CD14-positive monocyte (primary cell): Measurements from ENCODE around the gene RGL3. TPM values are rescaled to one million over a fixed set of nuclear protein-coding genes. Genes with fewer than 3 reads are reported as not detected.

ENCODE experiments used
- DNase-seq, 3 donors: peaks; one replicate each; pipeline ENCODE4 v3.0.0-alpha.2; 2011 to 2022
- H2AFZ ChIP-seq: 2 replicates; pipeline ENCODE4 v1.6.0; 2012; ENCODE audit warnings: mild to moderate bottlenecking, low read depth, low read length, inconsistent platforms; ENCODE audit not compliant: insufficient read depth, poor library complexity, severe bottlenecking
- H3K27ac ChIP-seq, 2 donors: 1 replicate in 1 of 2; 2 replicates in 1 of 2; pipeline ENCODE4 v1.5.1; 2012 to 2013; ENCODE audit warnings: low read length in 2 of 2, control low read depth in 1 of 2, inconsistent platforms in 1 of 2, low read depth in 1 of 2, mild to moderate bottlenecking in 1 of 2
- H3K27me3 ChIP-seq, 2 donors: one replicate each; pipeline versions ENCODE4 v1.6.0 to v1.6.1; 2011 to 2013; ENCODE audit warnings: low read length in 2 of 2; ENCODE audit not compliant: control insufficient read depth in 2 of 2, insufficient read depth in 2 of 2
- H3K36me3 ChIP-seq, 2 donors: replicated peaks in 1 of 2; 1 replicate in 1 of 2; 2 replicates in 1 of 2; pipeline versions ENCODE4 v1.5.1 to v1.6.1; 2012 to 2013; ENCODE audit warnings: low read length in 2 of 2, control low read depth in 1 of 2, inconsistent platforms in 1 of 2, mild to moderate bottlenecking in 1 of 2; ENCODE audit not compliant: insufficient read depth in 2 of 2, control insufficient read depth in 1 of 2
- H3K4me1 ChIP-seq, 2 donors: 1 replicate in 1 of 2; 2 replicates in 1 of 2; pipeline versions ENCODE4 v1.5.1 to v1.6.1; 2012 to 2013; ENCODE audit warnings: low read length in 2 of 2, control low read depth in 1 of 2, inconsistent platforms in 1 of 2, mild to moderate bottlenecking in 1 of 2, moderate library complexity in 1 of 2; ENCODE audit not compliant: insufficient read depth in 2 of 2, control insufficient read depth in 1 of 2
- H3K4me2 ChIP-seq: replicated peaks from 2 replicates; pipeline ENCODE3; 2012; ENCODE audit warnings: low read length, moderate library complexity, mild to moderate bottlenecking; ENCODE audit not compliant: poor library complexity, severe bottlenecking; ENCODE audit errors: extremely low read depth
- H3K4me3 ChIP-seq, 3 experiments: fragments of 200-600 bp in 1 of 3; sonication (generic) in 1 of 3; replicated peaks in 1 of 3; 1 replicate in 2 of 3; 2 replicates in 1 of 3; pipeline ENCODE4 v1.5.1; 2011 to 2013; ENCODE audit warnings: low read length in 3 of 3, mild to moderate bottlenecking in 3 of 3, control low read depth in 2 of 3, low read depth in 2 of 3, inconsistent platforms in 1 of 3, moderate library complexity in 1 of 3
- H3K79me2 ChIP-seq: 2 replicates; pipeline ENCODE4 v1.6.0; 2012; ENCODE audit warnings: mild to moderate bottlenecking, control low read depth, inconsistent platforms, low read length, moderate library complexity; ENCODE audit not compliant: insufficient read depth
- H3K9ac ChIP-seq: 2 replicates; pipeline ENCODE4 v1.6.0; 2017; ENCODE audit warnings: low read length, mild to moderate bottlenecking; ENCODE audit not compliant: insufficient read depth, poor library complexity, severe bottlenecking
- H3K9me3 ChIP-seq, 2 donors: replicated peaks in 1 of 2; 1 replicate in 1 of 2; 2 replicates in 1 of 2; pipeline versions ENCODE4 v1.5.1 to v1.6.1; 2012 to 2013; ENCODE audit warnings: low read length in 2 of 2, control low read depth in 1 of 2; ENCODE audit not compliant: control insufficient read depth in 1 of 2, insufficient read depth in 1 of 2
- H4K20me1 ChIP-seq: 2 replicates; pipeline ENCODE4 v1.6.0; 2012; ENCODE audit warnings: mild to moderate bottlenecking, low read length, control low read depth, moderate library complexity; ENCODE audit not compliant: insufficient read depth
- H3K27ac Mint-ChIP-seq, 7 donors: one replicate each; pipeline ENCODE4 v1.8.0; 2020; ENCODE audit warnings: mild to moderate bottlenecking in 7 of 7, mixed read lengths in 7 of 7, moderate library complexity in 6 of 7, inconsistent platforms in 2 of 7
- H3K27me3 Mint-ChIP-seq, 3 donors: one replicate each; pipeline ENCODE4 v1.8.0; 2021 to 2022; ENCODE audit warnings: low read depth in 3 of 3, mild to moderate bottlenecking in 3 of 3, mixed read lengths in 3 of 3, moderate library complexity in 3 of 3, inconsistent platforms in 1 of 3
- H3K36me3 Mint-ChIP-seq, 2 donors: one replicate each; pipeline ENCODE4 v1.8.0; 2020; ENCODE audit warnings: mixed read lengths in 2 of 2, inconsistent platforms in 1 of 2, mild to moderate bottlenecking in 1 of 2
- H3K4me1 Mint-ChIP-seq: one replicate; pipeline ENCODE4 v1.8.0; 2020; ENCODE audit warnings: mild to moderate bottlenecking, mixed read lengths
- H3K4me3 Mint-ChIP-seq, 2 donors: one replicate each; pipeline ENCODE4 v1.8.0; 2020; ENCODE audit warnings: mild to moderate bottlenecking in 2 of 2, mixed read lengths in 2 of 2, moderate library complexity in 1 of 2
- H3K9me3 Mint-ChIP-seq, 7 donors: one replicate each; pipeline ENCODE4 v1.8.0; 2020 to 2022; ENCODE audit warnings: mixed read lengths in 7 of 7, mild to moderate bottlenecking in 6 of 7, moderate library complexity in 6 of 7, inconsistent platforms in 2 of 7
- WGBS: methylation state at CpG from one replicate; pipeline ENCODE4 v1.1.5; 2013; ENCODE audit warnings: missing lambda C conversion rate; ENCODE audit not compliant: insufficient coverage; 5-methylcytosine and 5-hydroxymethylcytosine counted together
- intact Hi-C, 2 donors: fragments of 100-400 bp; cut with micrococcal nuclease; formaldehyde crosslinking; loops; one replicate each; pipeline versions ENCODE4 v1.15.0 to v1.15.1; 2023
- polyA plus RNA-seq, 3 donors: library from polyadenylated mRNA; depleted of rRNA in 1 of 3; unstranded in 2 of 3; stranded (reverse) in 1 of 3; fragments of 300-500 nt in 2 of 3; fragments of >200 nt in 1 of 3; fragmentation: Illumina TruSeq in 2 of 3; gene quantifications; 1 replicate in 2 of 3; 2 replicates in 1 of 3; pipeline ENCODE4 v1.2.3, GENCODE V29; 2012 to 2021
- TF ChIP-seq, protein P1 (sequence below): fragments of 200-600 bp; IDR thresholded peaks from one replicate; pipeline ENCODE4 v1.8.0; 2022; ENCODE audit warnings: antibody characterized with exemption, mild to moderate bottlenecking

The RGL3 gene
- polyA plus RNA-seq, 3 donors, result 1.7 TPM; not detected in 2

DNA sequence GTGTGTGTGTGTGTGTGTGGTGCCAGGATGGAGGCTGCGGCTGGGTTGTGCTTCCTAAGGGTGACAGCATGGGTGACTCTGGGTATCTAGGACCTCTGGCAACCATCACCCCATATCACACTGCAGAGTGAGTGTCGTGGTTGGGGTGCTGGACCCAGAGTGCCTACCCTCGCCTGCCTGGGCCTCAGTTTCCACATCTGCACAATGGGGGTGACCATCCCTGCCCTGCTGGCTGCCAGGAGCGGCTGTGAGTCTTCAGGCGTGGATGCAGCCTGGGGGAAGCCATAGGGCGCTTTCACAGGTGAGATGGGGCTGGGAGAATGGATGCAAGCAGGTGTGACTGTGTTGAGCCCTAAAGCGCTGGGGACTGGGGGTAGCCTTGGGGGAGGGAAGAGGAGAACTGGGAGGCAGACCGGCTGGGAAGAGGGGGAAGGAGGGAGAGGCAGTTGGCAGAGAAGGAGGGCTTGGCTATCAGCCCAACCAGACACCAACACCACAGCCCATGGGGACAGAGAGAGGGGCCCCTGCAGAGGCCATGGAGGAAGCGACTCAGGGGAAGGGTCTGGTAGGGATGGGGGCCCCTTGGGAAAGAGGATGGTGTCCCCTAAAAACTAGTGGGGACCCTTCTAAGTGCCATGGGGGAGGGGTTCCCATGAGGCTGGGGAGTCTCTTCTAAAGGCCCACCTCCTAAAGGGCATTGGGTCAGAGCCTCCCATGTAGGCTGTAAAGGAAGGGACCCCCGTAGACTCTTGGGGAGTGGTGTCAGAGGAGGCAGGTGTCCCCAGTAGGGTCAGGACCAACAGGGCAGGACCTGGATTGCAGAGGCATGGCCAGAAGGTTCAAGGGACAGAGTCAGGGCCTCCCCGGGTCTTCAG is 62.2 kb downstream of the RGL3 start:
- TF ChIP-seq, protein P1, sequence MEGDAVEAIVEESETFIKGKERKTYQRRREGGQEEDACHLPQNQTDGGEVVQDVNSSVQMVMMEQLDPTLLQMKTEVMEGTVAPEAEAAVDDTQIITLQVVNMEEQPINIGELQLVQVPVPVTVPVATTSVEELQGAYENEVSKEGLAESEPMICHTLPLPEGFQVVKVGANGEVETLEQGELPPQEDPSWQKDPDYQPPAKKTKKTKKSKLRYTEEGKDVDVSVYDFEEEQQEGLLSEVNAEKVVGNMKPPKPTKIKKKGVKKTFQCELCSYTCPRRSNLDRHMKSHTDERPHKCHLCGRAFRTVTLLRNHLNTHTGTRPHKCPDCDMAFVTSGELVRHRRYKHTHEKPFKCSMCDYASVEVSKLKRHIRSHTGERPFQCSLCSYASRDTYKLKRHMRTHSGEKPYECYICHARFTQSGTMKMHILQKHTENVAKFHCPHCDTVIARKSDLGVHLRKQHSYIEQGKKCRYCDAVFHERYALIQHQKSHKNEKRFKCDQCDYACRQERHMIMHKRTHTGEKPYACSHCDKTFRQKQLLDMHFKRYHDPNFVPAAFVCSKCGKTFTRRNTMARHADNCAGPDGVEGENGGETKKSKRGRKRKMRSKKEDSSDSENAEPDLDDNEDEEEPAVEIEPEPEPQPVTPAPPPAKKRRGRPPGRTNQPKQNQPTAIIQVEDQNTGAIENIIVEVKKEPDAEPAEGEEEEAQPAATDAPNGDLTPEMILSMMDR, result no peak
- H3K27me3 Mint-ChIP-seq, result peaks cover 4 to 6% (median 5%) of the 10 kb centered on the region in 3 donors

DNA sequence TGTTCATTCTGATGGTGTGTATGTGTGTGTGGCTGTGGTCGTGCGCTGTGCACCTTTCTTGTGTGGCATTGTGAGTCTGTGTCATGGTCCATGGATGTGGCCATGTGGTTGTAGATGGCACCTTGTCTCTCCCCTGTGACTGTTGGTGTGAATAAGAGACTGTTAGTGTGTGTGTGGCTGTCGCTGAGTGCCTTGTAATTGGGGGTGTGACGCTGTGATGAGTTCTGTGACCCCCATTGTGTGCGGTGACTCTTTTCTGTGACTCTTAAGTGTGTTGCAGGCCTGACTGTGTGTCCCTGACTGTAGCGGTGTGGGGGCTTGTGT is 63.1 kb downstream of the RGL3 start:
- Histone ChIP-seq H3K79me2 (peaks cover 14% of the 10 kb centered on the region), H3K4me1 (peaks cover 18 to 26% of the 10 kb centered on the region in 2 donors), H3K9ac (peak overlapping the region; percentile 66), H3K9me3 (no peaks in the 10 kb centered on the region), H3K4me2 (peak overlapping the region; percentile 95), H3K27me3 (no peaks in the 10 kb centered on the region), H3K4me3 (peak overlapping the region; percentile 67 to 87 (median 73)), H3K36me3 (peaks cover 18 to 35% of the 10 kb centered on the region in 2 donors), H4K20me1 (peaks cover 41% of the 10 kb centered on the region), H3K27ac (peak overlapping the region in 1 of 2 donors; percentile 69), H2AFZ (peak overlapping the region; percentile 67)
- WGBS, result 95% methylated on average over 6 of the region's 6 CpGs
- peaks cover 37% of the 10 kb centered on the region for H3K4me1 Mint-ChIP-seq
- peaks cover 37 to 65% of the 10 kb centered on the region in 2 donors for H3K36me3 Mint-ChIP-seq
- DNase-seq, result no peak
- TF ChIP-seq, protein P1, result no peak
- H3K4me3 Mint-ChIP-seq, result peak overlapping the region; percentile 84 to 96
- peaks cover 4 to 6% (median 5%) of the 10 kb centered on the region in 3 donors for H3K27me3 Mint-ChIP-seq
- intact Hi-C loops, result no loop called here
- peak overlapping the region in 6 of 7 donors; percentile 80 to 94 (median 87) for H3K27ac Mint-ChIP-seq
- peaks cover 0 to 2% (median 0%) of the 10 kb centered on the region in 7 donors for H3K9me3 Mint-ChIP-seq

More for the DNA sequence above, 62.2 kb downstream of the RGL3 start:
- Histone ChIP-seq H3K27me3 (no peaks in the 10 kb centered on the region), H3K9me3 (no peaks in the 10 kb centered on the region), H3K79me2 (peaks cover 14% of the 10 kb centered on the region), H3K4me2 (peak overlapping the region; percentile 95), H3K4me1 (peaks cover 18 to 26% of the 10 kb centered on the region in 2 donors), H4K20me1 (peaks cover 50% of the 10 kb centered on the region), H2AFZ (no peak overlapping the region), H3K27ac (no peak overlapping the region), H3K4me3 (peak overlapping the region in 1 of 3 experiments; percentile 87), H3K36me3 (peaks cover 27 to 44% of the 10 kb centered on the region in 2 donors), H3K9ac (no peak overlapping the region)
- no peak for DNase-seq
- H3K4me1 Mint-ChIP-seq, result peaks cover 38% of the 10 kb centered on the region
- intact Hi-C loops, result no loop called here
- 83% methylated on average over 5 of the region's 11 CpGs for WGBS
- peak overlapping the region in 1 of 2 donors; percentile 96 for H3K4me3 Mint-ChIP-seq
- peaks cover 0 to 2% (median 0%) of the 10 kb centered on the region in 7 donors for H3K9me3 Mint-ChIP-seq
- peaks cover 40 to 68% of the 10 kb centered on the region in 2 donors for H3K36me3 Mint-ChIP-seq
- peak overlapping the region in 4 of 7 donors; percentile 7 to 88 (median 66) for H3K27ac Mint-ChIP-seq
